HepG2 (cell line): ENCODE measurements around the gene NAIF1. TPM values are rescaled to one million over a fixed set of nuclear protein-coding genes. Genes with fewer than 3 reads are reported as not detected.
A peak's percentile ranks its signal among the peaks of the same experiment; 100 is the strongest.

Source experiments
- ATAC-seq: fragments of 200-7000 bp; cut with Tn5 transposase; 3 replicates; pipeline ENCODE4 v1.9.1; 2020; ENCODE audit warnings: mild to moderate bottlenecking, moderate library complexity
- BruUV-seq: library from RNA; stranded (reverse); fragments of 400-500 nt; replicated peaks from 2 replicates; lab custom pipeline; 2021; lab: Mats Ljungman, UMichigan
- CTCF ChIA-PET: fragments of 300-600 bp; formaldehyde crosslinking; extraction: SDS; loops from one replicate; lab custom pipeline; 2021; ENCODE audit warnings: low total read pairs, inconsistent platforms, low intra/inter-chr PET ratio; lab: Yijun Ruan, JAX
- POLR2A ChIA-PET: fragments of 350-600 bp; sonication (Branson Sonifier 250); formaldehyde crosslinking; loops from one replicate; lab custom pipeline; 2020; ENCODE audit warnings: antibody characterized with exemption, inconsistent platforms; lab: Yijun Ruan, JAX
- DNase-seq: peaks from one replicate; pipeline ENCODE4 v3.0.0-alpha.2; 2015; ENCODE audit warnings: low spot score
- FAIRE-seq: peaks from 3 replicates; lab custom pipeline; 2011; peaks lifted over from hg19 to GRCh38; lab: Jason Lieb, UNC
- H2AFZ ChIP-seq: one replicate; pipeline ENCODE4 v1.6.1; 2011; ENCODE audit warnings: low read length, inconsistent platforms
- H3K27ac ChIP-seq: fragments of 300-600 bp; 3 replicates; pipeline ENCODE4 v1.8.0; 2011; ENCODE audit warnings: mixed run types, mild to moderate bottlenecking, mixed read lengths, low read length, inconsistent platforms; ENCODE audit not compliant: insufficient read depth; ENCODE audit errors: extremely low read length
- H3K27me3 ChIP-seq, 2 experiments: fragments of 200-600 bp in 1 of 2; 2 replicates in 1 of 2; 3 replicates in 1 of 2; pipeline versions ENCODE4 v1.6.0 to v1.8.0; 2011; ENCODE audit warnings: low read length in 2 of 2, mild to moderate bottlenecking in 2 of 2, moderate library complexity in 2 of 2, inconsistent platforms in 1 of 2; ENCODE audit not compliant: insufficient read depth in 2 of 2, control insufficient read depth in 1 of 2
- H3K36me3 ChIP-seq, 2 experiments: fragments of 200-600 bp in 1 of 2; replicated peaks in 1 of 2; 2 replicates in 1 of 2; 3 replicates in 1 of 2; pipeline versions ENCODE4 v1.5.1 to v1.8.0; 2011; ENCODE audit warnings: low read length in 2 of 2, inconsistent platforms in 1 of 2; ENCODE audit not compliant: insufficient read depth in 2 of 2, control insufficient read depth in 1 of 2
- H3K4me1 ChIP-seq: 2 replicates; pipeline ENCODE4 v1.5.1; 2012; ENCODE audit warnings: low read length, inconsistent platforms; ENCODE audit not compliant: insufficient read depth
- H3K4me2 ChIP-seq: 2 replicates; pipeline ENCODE4 v1.6.0; 2011; ENCODE audit warnings: low read depth, low read length, inconsistent platforms
- H3K4me3 ChIP-seq, 3 experiments: fragments of 200-600 bp in 1 of 3; sonication (generic), shearing (Covaris generic) in 1 of 3; replicated peaks in 1 of 3; 2 replicates each; pipeline ENCODE4 v1.5.1; 2011 to 2016; ENCODE audit warnings: low read length in 3 of 3, inconsistent platforms in 2 of 3, low read depth in 2 of 3, mild to moderate bottlenecking in 2 of 3, control low read depth in 1 of 3, mixed read lengths in 1 of 3; ENCODE audit not compliant: insufficient read depth in 1 of 3
- H3K79me2 ChIP-seq: one replicate; pipeline ENCODE4 v1.6.1; 2011; ENCODE audit warnings: low read length, inconsistent platforms; ENCODE audit not compliant: insufficient read depth
- H3K9ac ChIP-seq: 2 replicates; pipeline ENCODE4 v1.6.0; 2011; ENCODE audit warnings: mild to moderate bottlenecking, low read depth, low read length, inconsistent platforms; ENCODE audit not compliant: insufficient read depth
- H3K9me3 ChIP-seq: 2 replicates; pipeline ENCODE4 v1.5.1; 2012; ENCODE audit warnings: mild to moderate bottlenecking, low read length
- H4K20me1 ChIP-seq: 2 replicates; pipeline ENCODE4 v1.6.0; 2011; ENCODE audit warnings: inconsistent platforms, mild to moderate bottlenecking, low read length, moderate library complexity; ENCODE audit not compliant: insufficient read depth
- ARNT2 ChIP-seq: sonication (generic); formaldehyde crosslinking; IDR thresholded peaks from 2 replicates; pipeline ENCODE4 v1.8.0; 2022; ENCODE audit warnings: mild to moderate bottlenecking, low read depth, missing genetic modification reagents, moderate library complexity
- SPEN ChIP-seq: sonication (generic); formaldehyde crosslinking; IDR thresholded peaks from 2 replicates; pipeline ENCODE4 v1.5.1; 2020; ENCODE audit warnings: low read depth, mild to moderate bottlenecking, missing genetic modification reagents
- ZNF121 ChIP-seq: sonication (generic); formaldehyde crosslinking; IDR thresholded peaks from 2 replicates; pipeline ENCODE4 v1.5.0; 2020; ENCODE audit warnings: mild to moderate bottlenecking, missing genetic modification reagents
- ZNF276 ChIP-seq: sonication (generic); formaldehyde crosslinking; IDR thresholded peaks from 2 replicates; pipeline ENCODE4 v1.4.0; 2020; ENCODE audit warnings: mild to moderate bottlenecking, low read depth, missing genetic modification reagents
- ZNF281 ChIP-seq: sonication (generic); formaldehyde crosslinking; IDR thresholded peaks from 2 replicates; pipeline ENCODE4 v1.4.0; 2020; ENCODE audit warnings: missing genetic modification reagents, borderline replicate concordance
- ZNF326 ChIP-seq: sonication (generic); formaldehyde crosslinking; IDR thresholded peaks from 2 replicates; pipeline ENCODE4 v1.4.0; 2020; ENCODE audit warnings: missing genetic modification reagents, borderline replicate concordance
- WGBS: methylation state at CpG from one replicate; pipeline ENCODE4 v1.1.6; 2017; ENCODE audit warnings: low lambda C conversion rate; 5-methylcytosine and 5-hydroxymethylcytosine counted together
- in situ Hi-C: cut with HindIII; loops from 2 replicates; pipeline ENCODE4 v1.10.0; 2017; ENCODE audit warnings: low pct_unique_long_range_greater_than_20kb; ENCODE audit not compliant: extremely low pct_ligation_motif_present
- intact Hi-C: fragments of 100-400 bp; cut with micrococcal nuclease; formaldehyde crosslinking; loops from one replicate; pipeline ENCODE4 v1.10.0; 2022; ENCODE audit not compliant: unreplicated experiment
- polyA plus RNA-seq, 8 experiments: library from polyadenylated mRNA; depleted of rRNA in 3 of 8; stranded (reverse) in 7 of 8; unstranded in 1 of 8; fragments of >200 nt; fragmentation: Illumina TruSeq in 4 of 8; extraction: Trizol in 4 of 8; gene quantifications; 2 replicates each; pipeline versions ENCODE4 v1.2.1 to v1.2.3, GENCODE V29; 2011 to 2016; ENCODE audit warnings: low read depth in 4 of 8, missing spikeins in 1 of 8, mixed read lengths in 1 of 8; ENCODE audit not compliant: insufficient read depth in 1 of 8
- total RNA-seq, 5 experiments: library from RNA; depleted of rRNA; stranded (reverse); fragments of >200 nt; fragmentation: Illumina TruSeq; extraction: Trizol; gene quantifications; 2 replicates each; pipeline ENCODE4 v1.2.3, GENCODE V29; 2016; ENCODE audit warnings: low read depth in 1 of 5

Gene NAIF1
- total and polyA plus RNA-seq, 2 of the 13 experiments (the other 11 are each of a cell fraction or from before 2014, with no cell fraction given), result 6.0 to 6.9 TPM

DNA sequence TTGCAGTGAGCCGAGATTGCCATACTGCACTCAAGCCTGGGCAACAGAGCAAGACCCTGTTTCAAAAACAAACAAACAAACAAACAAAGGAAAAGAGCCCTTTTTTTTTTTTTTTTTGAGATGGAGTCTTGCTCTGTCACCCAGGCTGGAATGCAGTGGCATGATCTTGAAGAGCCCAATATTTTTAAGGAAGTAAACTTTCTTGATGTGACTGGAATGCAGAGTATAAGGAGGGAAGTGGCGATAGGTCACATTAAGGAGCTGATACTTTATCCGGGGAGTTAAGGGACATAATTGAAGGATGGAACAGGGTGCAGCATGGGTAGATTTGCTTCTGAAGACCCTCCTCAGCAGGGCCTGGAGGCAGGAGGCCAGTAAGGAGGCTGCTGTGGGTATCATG is 13.0 kb downstream of the NAIF1 start:
- intact Hi-C loops, result no loop called here

More for the DNA sequence above, 13.0 kb downstream of the NAIF1 start:
- Histone ChIP-seq H3K27ac (no peak overlapping the region), H4K20me1 (no peaks in the 10 kb centered on the region), H2AFZ (no peak overlapping the region), H3K4me1 (peaks cover 93% of the 10 kb centered on the region)
- BruUV-seq, result no TSS peak
- WGBS, result 44% methylated on average over 3 of the region's 3 CpGs
- no peak for FAIRE-seq
- ATAC-seq, result no peak
- ChIA-PET POLR2A (no interaction called here), CTCF (no interaction called here)
- TF ChIP-seq SPEN (CRISPR knock-in tag) (no peak), ZNF121 (CRISPR knock-in tag) (peak; percentile 42; the same call in 1 of the 2 replicates), ZNF281 (CRISPR knock-in tag) (no peak), ZNF326 (no peak), ARNT2 (CRISPR knock-in tag) (no peak), ZNF276 (no peak)
- TF ChIP-seq, all 625 proteins: peak for 1
- H3K27me3 ChIP-seq, result no peaks in the 10 kb centered on the region; a peak in 1 of 5 replicates
- no peaks in the 10 kb centered on the region for H3K79me2 ChIP-seq
- H3K9ac ChIP-seq, result no peak overlapping the region
- DNase-seq, result no peak
- H3K4me3 ChIP-seq, result no peak overlapping the region
- in situ Hi-C loops, result no loop called here
- H3K36me3 ChIP-seq, result no peaks in the 10 kb centered on the region
- no peak overlapping the region for H3K4me2 ChIP-seq
- H3K9me3 ChIP-seq, result no peaks in the 10 kb centered on the region
